Psoas muscle (tissue), 8 donors: ENCODE data around the gene TEAD4. TPM values are rescaled to one million over a fixed set of nuclear protein-coding genes. Genes with fewer than 3 reads are reported as not detected.
A peak's percentile ranks its signal among the peaks of the same experiment; 100 is the strongest.

Source experiments
- ATAC-seq, 4 donors: fragments of 200-7000 bp; cut with Tn5 transposase; one replicate each; pipeline ENCODE4 v1.9.1; 2020; ENCODE audit warnings: moderate library complexity in 3 of 4, mild to moderate bottlenecking in 2 of 4
- DNase-seq, 2 donors: peaks; one replicate each; pipeline ENCODE4 v3.0.0-alpha.2; 2020
- H3K27ac ChIP-seq: fragments of 200-600 bp; one replicate; pipeline ENCODE4 v1.8.0; 2022
- H3K27me3 ChIP-seq, 3 donors: fragments of 200-600 bp in 1 of 3; one replicate each; pipeline versions ENCODE4 v1.6.1 to v1.8.0; 2013 to 2022; ENCODE audit warnings: low read length in 2 of 3, mild to moderate bottlenecking in 2 of 3, moderate library complexity in 1 of 3; ENCODE audit not compliant: insufficient read depth in 3 of 3
- H3K36me3 ChIP-seq, 2 donors: fragments of 200-600 bp in 1 of 2; one replicate each; pipeline versions ENCODE4 v1.6.1 to v1.8.0; 2013 to 2022; ENCODE audit warnings: low read depth in 1 of 2, mild to moderate bottlenecking in 1 of 2, moderate library complexity in 1 of 2; ENCODE audit not compliant: insufficient read depth in 1 of 2
- H3K4me1 ChIP-seq: fragments of 200-600 bp; one replicate; pipeline ENCODE4 v1.8.0; 2022
- H3K4me3 ChIP-seq: fragments of 200-600 bp; one replicate; pipeline ENCODE4 v1.8.0; 2022; ENCODE audit warnings: mild to moderate bottlenecking
- H3K9me3 ChIP-seq: fragments of 200-600 bp; one replicate; pipeline ENCODE4 v1.8.0; 2022
- CTCF ChIP-seq: fragments of 200-600 bp; IDR thresholded peaks from one replicate; pipeline ENCODE4 v1.8.0; 2022; ENCODE audit warnings: antibody characterized with exemption
- WGBS, 3 donors: extraction: QIAGEN DNeasy Blood & Tissue Kit; methylation state at CpG; one replicate each; pipeline versions ENCODE4 v1.1.6 to v1.1.7; 2013; 5-methylcytosine and 5-hydroxymethylcytosine counted together
- intact Hi-C, 2 donors: fragments of 100-400 bp; cut with DNase I; formaldehyde crosslinking; loops; one replicate each; pipeline versions ENCODE4 v1.11.0 to v1.14.2; 2022
- polyA plus RNA-seq, 3 donors: library from polyadenylated mRNA; stranded (reverse); fragments of 200-250 nt; gene quantifications; one replicate each; pipeline ENCODE4 v1.2.3, GENCODE V29; 2013
- total RNA-seq, 4 donors: library from RNA; stranded (reverse); fragmentation: NEBNext Ultra II Directional in 2 of 4; extraction: Animal tissue kit (Norgen Biotek cat#: 25700) in 2 of 4; gene quantifications; one replicate each; pipeline versions ENCODE4 v1.2.1 to v1.2.4, GENCODE V29; 2021 to 2023
- donor health status: healthy with polysubstance abuse.
- donor health status: DM: no; HTN: no; CAD: no; lungs with moderate emphysema.
- donor health status: Bipolar disorder and iron deficiency.
- donor health status: healthy.
- donor health status: DM: yes; HTN: yes; CAD: no.
- donor health status: DM: no; HTN: no; CAD: no.
- donor health status: DM: no; HTN: no; CAD: no.
- donor health status: DM: yes; HTN: yes; CAD: no.

The TEAD4 gene
- total and polyA plus RNA-seq, 7 donors = 71.2 to 236 (median 96.2) TPM

- 97 to 100% (median 97%) methylated on average over 1 of the region's 1 CpG for WGBS, 3 donors
- ATAC-seq (no peak), DNase-seq (no peak)
- Histone ChIP-seq H3K4me1 (peaks cover 42% of the 10 kb centered on the region), H3K9me3 (no peaks in the 10 kb centered on the region), H3K36me3 (peaks cover 0 to 22% of the 10 kb centered on the region in 2 donors), H3K27ac (peak overlapping the region; percentile 81), H3K27me3 (no peaks in the 10 kb centered on the region), H3K4me3 (no peak overlapping the region)
- intact Hi-C loops = no loop called here
- TF ChIP-seq CTCF = no peak
Observed at GRCh38 chr12:2984698-2985097, 25.5 kb downstream of the TEAD4 start.

- H3K4me1 ChIP-seq = peaks cover 37% of the 10 kb centered on the region
- no peaks in the 10 kb centered on the region for H3K27me3 ChIP-seq
- DNase-seq (no peak), ATAC-seq (no peak)
- 66 to 76% (median 70%) methylated on average over 3 of the region's 3 CpGs for WGBS, 3 donors
- peaks cover 0 to 13% of the 10 kb centered on the region in 2 donors for H3K36me3 ChIP-seq
- peak overlapping the region; percentile 46 for H3K27ac ChIP-seq
- no peaks in the 10 kb centered on the region for H3K9me3 ChIP-seq
- intact Hi-C loops = no loop called here
- no peak for TF ChIP-seq CTCF
- no peak overlapping the region for H3K4me3 ChIP-seq
Observed at GRCh38 chr12:2986876-2987275, 27.7 kb downstream of the TEAD4 start.

- H3K27ac ChIP-seq = no peak overlapping the region
Observed at GRCh38 chr12:2988494-2988893, 29.3 kb downstream of the TEAD4 start.

GRCh38 chr12:2992724-2993123 lies 33.5 kb downstream of the TEAD4 start:
- DNase-seq (no peak), ATAC-seq (peak in 3 of 4 donors; percentile 57 to 79 (median 75))
- Histone ChIP-seq H3K9me3 (no peaks in the 10 kb centered on the region), H3K4me1 (peaks cover 47% of the 10 kb centered on the region), H3K27ac (peak overlapping the region; percentile 85), H3K36me3 (peaks cover 0 to 31% of the 10 kb centered on the region in 2 donors), H3K27me3 (no peaks in the 10 kb centered on the region), H3K4me3 (no peak overlapping the region)
- 39 to 63% (median 46%) methylated on average over 5 of the region's 5 CpGs for WGBS, 3 donors
- TF ChIP-seq CTCF = no peak
- intact Hi-C loops = no loop called here

More at GRCh38 chr12:2988494-2988893, 29.3 kb downstream of the TEAD4 start:
- ATAC-seq (no peak), DNase-seq (no peak)
- Histone ChIP-seq H3K4me1 (peaks cover 36% of the 10 kb centered on the region), H3K27me3 (no peaks in the 10 kb centered on the region), H3K9me3 (no peaks in the 10 kb centered on the region), H3K36me3 (peaks cover 0 to 12% of the 10 kb centered on the region in 2 donors), H3K4me3 (no peak overlapping the region)
- intact Hi-C loops = no loop called here
- WGBS, 3 donors = 92 to 97% (median 97%) methylated on average over 5 of the region's 5 CpGs
- TF ChIP-seq CTCF = no peak
